SK-N-SH treated with all-trans-retinoic acid at 6 μM for 48 hours (cell line): ENCODE results near the gene ERC1.

Experiments
- ATAC-seq: fragments of 200-7000 bp; cut with Tn5 transposase; 3 replicates; pipeline ENCODE4 v1.9.1; 2020; ENCODE audit warnings: mild to moderate bottlenecking, moderate library complexity
- ARNTL ChIP-seq: fragments of 450-650 bp; formaldehyde crosslinking; IDR thresholded peaks from 2 replicates; pipeline ENCODE4 v1.5.0; 2020; ENCODE audit warnings: low read depth, mild to moderate bottlenecking, moderate library complexity, borderline replicate concordance
- BACH2 ChIP-seq: fragments of 250-450 bp; sonication (Bioruptor Pico); IDR thresholded peaks from 2 replicates; pipeline ENCODE4 v1.9.0; 2021; ENCODE audit warnings: mild to moderate bottlenecking, borderline replicate concordance
- CREB5 ChIP-seq: fragments of 250-450 bp; sonication (Bioruptor Pico); IDR thresholded peaks from 2 replicates; pipeline ENCODE4 v1.5.1; 2020; ENCODE audit warnings: low read depth, mild to moderate bottlenecking, moderate library complexity
- CSDC2 ChIP-seq: fragments of 250-450 bp; sonication (Bioruptor Pico); IDR thresholded peaks from 2 replicates; pipeline ENCODE4 v1.5.0; 2020; ENCODE audit warnings: mild to moderate bottlenecking, moderate library complexity
- ESRRG ChIP-seq: fragments of 250-450 bp; sonication (Bioruptor Pico); IDR thresholded peaks from 2 replicates; pipeline ENCODE4 v1.6.1; 2021; ENCODE audit warnings: mild to moderate bottlenecking
- GLIS3 ChIP-seq: fragments of 250-450 bp; sonication (Bioruptor Pico); IDR thresholded peaks from 2 replicates; pipeline ENCODE4 v1.5.0; 2020; ENCODE audit warnings: mild to moderate bottlenecking, moderate library complexity
- ISL1 ChIP-seq: fragments of 250-450 bp; sonication (Bioruptor Pico); IDR thresholded peaks from 2 replicates; pipeline ENCODE4 v2.1.2; 2022; ENCODE audit warnings: mild to moderate bottlenecking, moderate library complexity
- OSR1 ChIP-seq: fragments of 250-450 bp; sonication (Bioruptor Pico); IDR thresholded peaks from 2 replicates; pipeline ENCODE4 v1.8.0; 2022; ENCODE audit warnings: moderate library complexity, mild to moderate bottlenecking, inconsistent platforms
- PPARA ChIP-seq: fragments of 250-450 bp; sonication (Bioruptor Pico); IDR thresholded peaks from 2 replicates; pipeline ENCODE4 v1.5.0; 2020; ENCODE audit warnings: mild to moderate bottlenecking, borderline replicate concordance
- RARB ChIP-seq: fragments of 250-450 bp; sonication (Bioruptor Pico); IDR thresholded peaks from 2 replicates; pipeline ENCODE4 v1.8.0; 2021; ENCODE audit warnings: mild to moderate bottlenecking, moderate library complexity
- SNAI2 ChIP-seq: fragments of 250-450 bp; sonication (Bioruptor Pico); IDR thresholded peaks from 2 replicates; pipeline ENCODE4 v1.5.0; 2020; ENCODE audit warnings: mild to moderate bottlenecking, moderate library complexity
- TCF4 ChIP-seq: fragments of 250-450 bp; sonication (Bioruptor Pico); IDR thresholded peaks from 2 replicates; pipeline ENCODE4 v1.8.0; 2021; ENCODE audit warnings: mild to moderate bottlenecking, moderate library complexity, borderline replicate concordance
- TOX ChIP-seq: fragments of 250-450 bp; sonication (Bioruptor Pico); IDR thresholded peaks from 2 replicates; pipeline ENCODE4 v1.8.0; 2021; ENCODE audit warnings: mild to moderate bottlenecking, moderate library complexity, borderline replicate concordance
- ZC3H10 ChIP-seq: fragments of 250-450 bp; sonication (Bioruptor Pico); IDR thresholded peaks from 2 replicates; pipeline ENCODE4 v1.5.1; 2021; ENCODE audit warnings: mild to moderate bottlenecking, moderate library complexity
- ZFP3 ChIP-seq: fragments of 250-450 bp; sonication (Bioruptor Pico); IDR thresholded peaks from 2 replicates; pipeline ENCODE4 v1.5.0; 2020; ENCODE audit warnings: mild to moderate bottlenecking, moderate library complexity
- ZFP30 ChIP-seq: fragments of 450-650 bp; formaldehyde crosslinking; IDR thresholded peaks from 2 replicates; pipeline ENCODE4 v1.5.0; 2022; ENCODE audit warnings: mild to moderate bottlenecking, moderate library complexity
- ZNF565 ChIP-seq: fragments of 450-650 bp; formaldehyde crosslinking; conservative IDR thresholded peaks from 2 replicates; pipeline ENCODE4 v1.5.0; 2020; ENCODE audit warnings: low read depth, mild to moderate bottlenecking, moderate library complexity
- ZNF70 ChIP-seq: fragments of 450-650 bp; formaldehyde crosslinking; IDR thresholded peaks from 2 replicates; pipeline ENCODE4 v1.5.0; 2020; ENCODE audit warnings: mild to moderate bottlenecking, moderate library complexity
- ZNF8 ChIP-seq: fragments of 450-650 bp; formaldehyde crosslinking; IDR thresholded peaks from 2 replicates; pipeline ENCODE4 v1.5.0; 2020; ENCODE audit warnings: mild to moderate bottlenecking, moderate library complexity
- TF ChIP-seq, protein P1 (sequence below): fragments of 250-450 bp; sonication (Bioruptor Pico); IDR thresholded peaks from 2 replicates; pipeline ENCODE4 v1.5.0; 2020; ENCODE audit warnings: mild to moderate bottlenecking, moderate library complexity
- TF ChIP-seq, protein P2 (sequence below): fragments of 250-450 bp; sonication (Bioruptor Pico); IDR thresholded peaks from 2 replicates; pipeline ENCODE4 v1.8.0; 2020; ENCODE audit warnings: mild to moderate bottlenecking, moderate library complexity, borderline replicate concordance
- TF ChIP-seq, protein P3 (sequence below): fragments of 250-450 bp; sonication (Bioruptor Pico); IDR thresholded peaks from 2 replicates; pipeline ENCODE4 v1.8.0; 2021; ENCODE audit warnings: low read depth, mild to moderate bottlenecking, moderate library complexity, borderline replicate concordance
- TF ChIP-seq, protein P4 (sequence below): fragments of 250-450 bp; sonication (Bioruptor Pico); IDR thresholded peaks from 2 replicates; pipeline ENCODE4 v1.5.1; 2021; ENCODE audit warnings: mild to moderate bottlenecking, moderate library complexity

ERC1 gene

GRCh38 chr12:1044199-1044598 lies 53.2 kb downstream of the ERC1 start:
- TF ChIP-seq, protein P1, sequence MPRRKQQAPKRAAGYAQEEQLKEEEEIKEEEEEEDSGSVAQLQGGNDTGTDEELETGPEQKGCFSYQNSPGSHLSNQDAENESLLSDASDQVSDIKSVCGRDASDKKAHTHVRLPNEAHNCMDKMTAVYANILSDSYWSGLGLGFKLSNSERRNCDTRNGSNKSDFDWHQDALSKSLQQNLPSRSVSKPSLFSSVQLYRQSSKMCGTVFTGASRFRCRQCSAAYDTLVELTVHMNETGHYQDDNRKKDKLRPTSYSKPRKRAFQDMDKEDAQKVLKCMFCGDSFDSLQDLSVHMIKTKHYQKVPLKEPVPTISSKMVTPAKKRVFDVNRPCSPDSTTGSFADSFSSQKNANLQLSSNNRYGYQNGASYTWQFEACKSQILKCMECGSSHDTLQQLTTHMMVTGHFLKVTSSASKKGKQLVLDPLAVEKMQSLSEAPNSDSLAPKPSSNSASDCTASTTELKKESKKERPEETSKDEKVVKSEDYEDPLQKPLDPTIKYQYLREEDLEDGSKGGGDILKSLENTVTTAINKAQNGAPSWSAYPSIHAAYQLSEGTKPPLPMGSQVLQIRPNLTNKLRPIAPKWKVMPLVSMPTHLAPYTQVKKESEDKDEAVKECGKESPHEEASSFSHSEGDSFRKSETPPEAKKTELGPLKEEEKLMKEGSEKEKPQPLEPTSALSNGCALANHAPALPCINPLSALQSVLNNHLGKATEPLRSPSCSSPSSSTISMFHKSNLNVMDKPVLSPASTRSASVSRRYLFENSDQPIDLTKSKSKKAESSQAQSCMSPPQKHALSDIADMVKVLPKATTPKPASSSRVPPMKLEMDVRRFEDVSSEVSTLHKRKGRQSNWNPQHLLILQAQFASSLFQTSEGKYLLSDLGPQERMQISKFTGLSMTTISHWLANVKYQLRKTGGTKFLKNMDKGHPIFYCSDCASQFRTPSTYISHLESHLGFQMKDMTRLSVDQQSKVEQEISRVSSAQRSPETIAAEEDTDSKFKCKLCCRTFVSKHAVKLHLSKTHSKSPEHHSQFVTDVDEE (CRISPR knock-in tag) = no peak
- TF ChIP-seq, protein P2, sequence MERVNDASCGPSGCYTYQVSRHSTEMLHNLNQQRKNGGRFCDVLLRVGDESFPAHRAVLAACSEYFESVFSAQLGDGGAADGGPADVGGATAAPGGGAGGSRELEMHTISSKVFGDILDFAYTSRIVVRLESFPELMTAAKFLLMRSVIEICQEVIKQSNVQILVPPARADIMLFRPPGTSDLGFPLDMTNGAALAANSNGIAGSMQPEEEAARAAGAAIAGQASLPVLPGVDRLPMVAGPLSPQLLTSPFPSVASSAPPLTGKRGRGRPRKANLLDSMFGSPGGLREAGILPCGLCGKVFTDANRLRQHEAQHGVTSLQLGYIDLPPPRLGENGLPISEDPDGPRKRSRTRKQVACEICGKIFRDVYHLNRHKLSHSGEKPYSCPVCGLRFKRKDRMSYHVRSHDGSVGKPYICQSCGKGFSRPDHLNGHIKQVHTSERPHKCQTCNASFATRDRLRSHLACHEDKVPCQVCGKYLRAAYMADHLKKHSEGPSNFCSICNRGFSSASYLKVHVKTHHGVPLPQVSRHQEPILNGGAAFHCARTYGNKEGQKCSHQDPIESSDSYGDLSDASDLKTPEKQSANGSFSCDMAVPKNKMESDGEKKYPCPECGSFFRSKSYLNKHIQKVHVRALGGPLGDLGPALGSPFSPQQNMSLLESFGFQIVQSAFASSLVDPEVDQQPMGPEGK (CRISPR knock-in tag) = no peak
- no peak for TF ChIP-seq ZNF70
- no peak for TF ChIP-seq SNAI2 (CRISPR knock-in tag)
- no peak for TF ChIP-seq GLIS3 (CRISPR knock-in tag)
- TF ChIP-seq, protein P3, sequence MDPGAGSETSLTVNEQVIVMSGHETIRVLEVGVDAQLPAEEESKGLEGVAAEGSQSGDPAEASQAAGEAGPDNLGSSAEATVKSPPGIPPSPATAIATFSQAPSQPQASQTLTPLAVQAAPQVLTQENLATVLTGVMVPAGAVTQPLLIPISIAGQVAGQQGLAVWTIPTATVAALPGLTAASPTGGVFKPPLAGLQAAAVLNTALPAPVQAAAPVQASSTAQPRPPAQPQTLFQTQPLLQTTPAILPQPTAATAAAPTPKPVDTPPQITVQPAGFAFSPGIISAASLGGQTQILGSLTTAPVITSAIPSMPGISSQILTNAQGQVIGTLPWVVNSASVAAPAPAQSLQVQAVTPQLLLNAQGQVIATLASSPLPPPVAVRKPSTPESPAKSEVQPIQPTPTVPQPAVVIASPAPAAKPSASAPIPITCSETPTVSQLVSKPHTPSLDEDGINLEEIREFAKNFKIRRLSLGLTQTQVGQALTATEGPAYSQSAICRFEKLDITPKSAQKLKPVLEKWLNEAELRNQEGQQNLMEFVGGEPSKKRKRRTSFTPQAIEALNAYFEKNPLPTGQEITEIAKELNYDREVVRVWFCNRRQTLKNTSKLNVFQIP (CRISPR knock-in tag) = no peak
- TF ChIP-seq ISL1 (CRISPR knock-in tag) = no peak
- no peak for TF ChIP-seq PPARA
- no peak for TF ChIP-seq ESRRG (CRISPR knock-in tag)
- no peak for TF ChIP-seq ZFP30 (CRISPR knock-in tag)
- TF ChIP-seq ARNTL (CRISPR knock-in tag) = no peak
- no peak for TF ChIP-seq ZNF8 (CRISPR knock-in tag)
- TF ChIP-seq ZC3H10 = no peak
- TF ChIP-seq TOX (CRISPR knock-in tag) = no peak
- no peak for TF ChIP-seq ZNF565
- no peak for TF ChIP-seq ZFP3 (CRISPR knock-in tag)
- no peak for TF ChIP-seq OSR1
- no peak for TF ChIP-seq CSDC2 (CRISPR knock-in tag)
- TF ChIP-seq RARB (CRISPR knock-in tag) = no peak
- TF ChIP-seq TCF4 (CRISPR knock-in tag) = no peak
- ATAC-seq = no peak

DNA sequence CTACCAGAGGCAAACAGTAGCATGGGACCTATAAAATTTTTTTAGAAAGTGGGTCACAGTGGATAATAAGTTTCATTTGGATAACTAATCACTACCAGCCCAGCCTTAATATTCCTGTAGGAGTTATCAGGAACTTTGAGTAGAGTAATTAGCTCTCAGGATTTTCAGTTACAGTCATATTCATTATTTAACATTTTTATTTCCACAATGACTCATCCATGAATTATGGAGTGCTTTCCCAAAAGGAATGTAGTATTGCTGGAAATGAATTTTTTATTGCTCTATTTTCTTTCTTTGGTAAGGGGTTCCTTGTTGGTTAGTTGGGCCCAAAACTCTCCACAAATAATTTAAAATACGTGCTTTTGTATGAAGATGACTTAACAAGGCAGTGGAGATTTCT lies 53.7 kb downstream of the ERC1 start:
- TF ChIP-seq BACH2 (no peak), ISL1 (CRISPR knock-in tag) (peak; percentile 69)

DNA sequence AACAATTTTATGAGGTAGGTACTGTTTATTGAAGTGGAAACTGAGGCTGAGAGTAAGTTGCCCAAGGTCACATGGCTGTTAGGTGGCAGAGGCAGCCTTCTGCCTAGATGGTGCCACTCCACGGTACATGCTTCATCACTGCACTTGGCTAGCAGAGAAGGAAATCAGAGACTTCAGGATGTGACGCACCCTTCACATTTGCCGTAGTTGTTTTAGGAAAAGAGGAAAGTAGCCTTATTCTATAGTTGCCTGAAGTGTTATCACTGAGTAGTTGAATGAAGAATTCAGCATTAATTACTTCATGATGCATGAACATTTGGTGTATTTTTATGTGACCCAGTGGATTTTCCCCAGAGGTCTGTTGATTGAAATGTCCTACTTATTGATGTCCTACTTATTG lies 55.7 kb downstream of the ERC1 start:
- TF ChIP-seq, protein P4, sequence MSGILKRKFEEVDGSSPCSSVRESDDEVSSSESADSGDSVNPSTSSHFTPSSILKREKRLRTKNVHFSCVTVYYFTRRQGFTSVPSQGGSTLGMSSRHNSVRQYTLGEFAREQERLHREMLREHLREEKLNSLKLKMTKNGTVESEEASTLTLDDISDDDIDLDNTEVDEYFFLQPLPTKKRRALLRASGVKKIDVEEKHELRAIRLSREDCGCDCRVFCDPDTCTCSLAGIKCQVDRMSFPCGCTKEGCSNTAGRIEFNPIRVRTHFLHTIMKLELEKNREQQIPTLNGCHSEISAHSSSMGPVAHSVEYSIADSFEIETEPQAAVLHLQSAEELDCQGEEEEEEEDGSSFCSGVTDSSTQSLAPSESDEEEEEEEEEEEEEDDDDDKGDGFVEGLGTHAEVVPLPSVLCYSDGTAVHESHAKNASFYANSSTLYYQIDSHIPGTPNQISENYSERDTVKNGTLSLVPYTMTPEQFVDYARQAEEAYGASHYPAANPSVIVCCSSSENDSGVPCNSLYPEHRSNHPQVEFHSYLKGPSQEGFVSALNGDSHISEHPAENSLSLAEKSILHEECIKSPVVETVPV (CRISPR knock-in tag) = no peak
- TF ChIP-seq CSDC2 (CRISPR knock-in tag) (no peak), ZNF70 (no peak), PPARA (no peak), ZNF8 (CRISPR knock-in tag) (no peak), ESRRG (CRISPR knock-in tag) (no peak), ZFP3 (CRISPR knock-in tag) (no peak), ZNF565 (no peak), OSR1 (no peak), ISL1 (CRISPR knock-in tag) (no peak), TCF4 (CRISPR knock-in tag) (no peak), CREB5 (CRISPR knock-in tag) (no peak), GLIS3 (CRISPR knock-in tag) (no peak), ARNTL (CRISPR knock-in tag) (no peak), TOX (CRISPR knock-in tag) (no peak)
- TF ChIP-seq, protein P3 (CRISPR knock-in tag) = no peak
- TF ChIP-seq, protein P2 (CRISPR knock-in tag) = no peak
- ATAC-seq = no peak

More for the DNA sequence above, 53.7 kb downstream of the ERC1 start:
- peak; percentile 73 for ATAC-seq
